K562 (cell line): ENCODE measurements around the gene TRNAU1AP. TPM values are rescaled to one million over a fixed set of nuclear protein-coding genes. Genes with fewer than 3 reads are reported as not detected.
"Not testable (repeated sequence)": the region's sequence is repeated elsewhere in the genome, so short reads cannot be mapped to it uniquely, and the experiment has no call there.

Experiments
- ATAC-seq: fragments of 200-7000 bp; cut with Tn5 transposase; 3 replicates; pipeline ENCODE4 v1.9.1; 2020; ENCODE audit warnings: moderate library complexity
- BruUV-seq: library from RNA; stranded (reverse); fragments of 400-500 nt; replicated peaks from 2 replicates; lab custom pipeline; 2021; lab: Mats Ljungman, UMichigan
- CTCF ChIA-PET: fragments of 300-600 bp; formaldehyde crosslinking; extraction: SDS; loops from one replicate; lab custom pipeline; 2021; ENCODE audit warnings: low intra/inter-chr PET ratio; lab: Yijun Ruan, JAX
- POLR2A ChIA-PET: fragments of 300-600, 350-650 bp; sonication (Branson Sonifier 250); formaldehyde crosslinking; extraction: SDS; loops from one replicate; lab custom pipeline; 2021; ENCODE audit warnings: antibody characterized with exemption, inconsistent platforms; lab: Yijun Ruan, JAX
- DNase-seq, 4 experiments: peaks; one replicate each; pipeline versions ENCODE4 v3.0.0 to v3.0.0-alpha.2; 2011 to 2018; ENCODE audit warnings: low spot score in 3 of 4, mixed read lengths in 3 of 4; ENCODE audit errors: extremely low read depth in 1 of 4
- FAIRE-seq: peaks from 2 replicates; lab custom pipeline; 2011; peaks lifted over from hg19 to GRCh38; lab: Jason Lieb, UNC
- H2AFZ ChIP-seq: 2 replicates; pipeline ENCODE4 v1.6.0; 2011; ENCODE audit warnings: low read depth, low read length, control low read depth, inconsistent platforms
- H3K27ac ChIP-seq: fragments of 200-600 bp; 3 replicates; pipeline ENCODE4 v1.8.0; 2011; ENCODE audit warnings: low read depth, mild to moderate bottlenecking, control low read depth, inconsistent platforms, low read length, moderate library complexity, mixed read lengths; ENCODE audit errors: extremely low read depth
- H3K27me3 ChIP-seq, 2 experiments: fragments of 300-600 bp in 1 of 2; 2 replicates in 1 of 2; 3 replicates in 1 of 2; pipeline versions ENCODE4 v1.6.0 to v1.8.0; 2011; ENCODE audit warnings: inconsistent platforms in 2 of 2, low read length in 2 of 2, mild to moderate bottlenecking in 1 of 2, mixed read lengths in 1 of 2, moderate library complexity in 1 of 2; ENCODE audit not compliant: control insufficient read depth in 2 of 2, insufficient read depth in 2 of 2
- H3K36me3 ChIP-seq: fragments of 300-600 bp; 3 replicates; pipeline ENCODE4 v1.8.0; 2011; ENCODE audit warnings: mild to moderate bottlenecking, low read length, inconsistent platforms; ENCODE audit not compliant: control insufficient read depth, insufficient read depth
- H3K4me1 ChIP-seq, 2 experiments: fragments of 200-600 bp in 1 of 2; replicated peaks in 1 of 2; 2 replicates in 1 of 2; 3 replicates in 1 of 2; pipeline versions ENCODE4 v1.5.1 to v1.8.0; 2011; ENCODE audit warnings: inconsistent platforms in 2 of 2, low read length in 2 of 2, mild to moderate bottlenecking in 1 of 2, mixed read lengths in 1 of 2, moderate library complexity in 1 of 2; ENCODE audit not compliant: control insufficient read depth in 2 of 2, insufficient read depth in 2 of 2
- H3K4me2 ChIP-seq: 2 replicates; pipeline ENCODE4 v1.6.1; 2011; ENCODE audit warnings: low read length, control low read depth, inconsistent platforms, mixed read lengths; ENCODE audit not compliant: insufficient read depth
- H3K4me3 ChIP-seq: fragments of 200-600 bp; sonication (generic), shearing (Covaris generic); 2 replicates; pipeline ENCODE4 v1.5.1; 2016; ENCODE audit warnings: control low read depth, inconsistent platforms
- H3K79me2 ChIP-seq: fragments of 200-600 bp; 3 replicates; pipeline ENCODE4 v1.8.0; 2011; ENCODE audit warnings: low read length, inconsistent platforms; ENCODE audit not compliant: control insufficient read depth, insufficient read depth
- H3K9ac ChIP-seq, 2 experiments: 2 replicates each; pipeline versions ENCODE4 v1.6.0 to v1.6.1; 2011; ENCODE audit warnings: low read depth in 2 of 2, low read length in 2 of 2, control low read depth in 1 of 2, inconsistent platforms in 1 of 2, mild to moderate bottlenecking in 1 of 2, mixed read lengths in 1 of 2; ENCODE audit not compliant: insufficient read depth in 1 of 2
- H3K9me1 ChIP-seq: one replicate; pipeline ENCODE4 v1.6.0; 2011; ENCODE audit warnings: inconsistent platforms, mild to moderate bottlenecking, low read length, moderate library complexity; ENCODE audit not compliant: control insufficient read depth, insufficient read depth
- H3K9me3 ChIP-seq: replicated peaks from 2 replicates; pipeline ENCODE4 v1.5.1; 2011; ENCODE audit warnings: low read depth, low read length, inconsistent platforms; ENCODE audit not compliant: control insufficient read depth, insufficient read depth
- H4K20me1 ChIP-seq: replicated peaks from 2 replicates; pipeline ENCODE4 v1.6.1; 2011; ENCODE audit warnings: low read length, inconsistent platforms, mixed read lengths; ENCODE audit not compliant: control insufficient read depth, insufficient read depth
- AFF4 ChIP-seq: sonication (generic); formaldehyde crosslinking; IDR thresholded peaks from 2 replicates; pipeline ENCODE4 v1.8.0; 2023; ENCODE audit warnings: mild to moderate bottlenecking, missing genetic modification reagents
- BRCA1 ChIP-seq, 2 experiments: fragments of 450-650 bp in 1 of 2; sonication (generic) in 1 of 2; formaldehyde crosslinking in 1 of 2; IDR thresholded peaks; 2 replicates each; pipeline versions ENCODE4 v1.5.0 to v1.6.1; 2017 to 2020; ENCODE audit warnings: mild to moderate bottlenecking in 1 of 2, missing genetic modification reagents in 1 of 2
- MLLT1 ChIP-seq, 2 experiments: fragments of 450-650 bp; IDR thresholded peaks; 2 replicates each; pipeline ENCODE4 v1.6.1; 2016
- POLR2G ChIP-seq: fragments of 200-400 bp; formaldehyde crosslinking; IDR thresholded peaks from 2 replicates; pipeline ENCODE4 v1.6.1; 2017; ENCODE audit warnings: low read depth, mild to moderate bottlenecking, antibody characterized with exemption, low read length, moderate library complexity
- WGBS: fragments of 100-300 bp; shearing (Covaris generic); methylation state at CpG from one replicate; pipeline ENCODE4 v1.1.6; 2016; ENCODE audit warnings: low coverage, mixed read lengths; ENCODE audit not compliant: insufficient coverage; ENCODE audit errors: missing lambda C conversion rate; 5-methylcytosine and 5-hydroxymethylcytosine counted together
- in situ Hi-C: fragments of 300-500 bp; cut with MboI; formaldehyde crosslinking; loops from 4 replicates; pipeline ENCODE4 v1.15.0; 2018; ENCODE audit warnings: inconsistent platforms, mixed read lengths
- intact Hi-C: fragments of 100-400 bp; cut with micrococcal nuclease; formaldehyde crosslinking; loops from 2 replicates; pipeline ENCODE4 v1.14.2; 2022
- polyA plus RNA-seq, 8 experiments: library from polyadenylated mRNA; depleted of rRNA in 4 of 8; stranded (reverse) in 5 of 8; unstranded in 3 of 8; fragments of >200 nt; fragmentation: Nextera tagmentation in 2 of 8; fragmentation: Illumina TruSeq in 1 of 8; extraction: Ambion mirVana in 2 of 8; extraction: Trizol in 1 of 8; gene quantifications; 2 replicates each; pipeline versions ENCODE4 v1.2.1 to v1.2.3, GENCODE V29; 2011 to 2014; ENCODE audit warnings: inconsistent platforms in 1 of 8, missing spikeins in 1 of 8
- total RNA-seq, 7 experiments: library from RNA; depleted of rRNA in 6 of 7; stranded (reverse); fragments of >200 nt in 6 of 7; fragmentation: Illumina TruSeq in 2 of 7; extraction: Trizol in 2 of 7; gene quantifications; 2 replicates each; pipeline versions ENCODE4 v1.2.1 to v1.2.3, GENCODE V29; 2011 to 2021; ENCODE audit warnings: low replicate concordance in 1 of 7

The TRNAU1AP gene
- total and polyA plus RNA-seq, 9 of the 15 experiments (the other 6 are each of a cell fraction or from before 2014, with no cell fraction given) = 34.9 to 110 (median 46.3) TPM

GRCh38 chr1:28519946-28520725 lies 32.7 kb upstream of the TRNAU1AP start (continued):
- TF ChIP-seq BRCA1 (IDR thresholded peaks at IDR 0.05) (no peak), BRCA1 (CRISPR knock-in tag; IDR thresholded peaks at IDR 0.05) (no peak), AFF4 (CRISPR knock-in tag) (no peak)

GRCh38 chr1:28520796-28521195 lies 32.1 kb upstream of the TRNAU1AP start:
- H3K4me3 ChIP-seq, H3K9me3 ChIP-seq, DNase-seq, intact Hi-C loops, H2AFZ ChIP-seq, FAIRE-seq, H3K9me1 ChIP-seq, BruUV-seq, H3K27me3 ChIP-seq, ATAC-seq, in situ Hi-C loops: not testable (repeated sequence)
- ChIA-PET CTCF (interaction anchor here (4.6 kb wide), 1 partner anchor 82 kb away, joined by 56 read pairs; no protein-coding TSS in a partner anchor), POLR2A (interaction anchor here (0.5 to 9.8 kb wide), 5 partner anchors 11 to 128 kb away, joined by 3 to 123 read pairs (median 7); partner anchors contain the start of genes RCC1 and RNU11)
- Histone ChIP-seq H3K36me3 (peaks cover 49% of the 10 kb centered on the region), H3K4me1 (peaks cover 58 to 64% of the 10 kb centered on the region in 2 experiments), H3K27ac (peak overlapping the region; percentile 31; the same call in 2 of the 3 replicates), H3K9ac (peak overlapping the region in 1 of 2 experiments; percentile 82; a peak in 2 of 4 replicates), H3K4me2 (peak overlapping the region; percentile 19; the same call in 1 of the 2 replicates), H4K20me1 (peaks cover 51% of the 10 kb centered on the region), H3K79me2 (peaks cover 75% of the 10 kb centered on the region)
- 89% methylated on average over 12 of the region's 12 CpGs for WGBS
- TF ChIP-seq POLR2G (0 out of 2 replicates have a peak, but pooled peaks have one; percentile 19), MLLT1 (IDR thresholded peaks at IDR 0.05) (peak in 1 of 2 experiments; percentile 76; a peak in 2 of 4 replicates)
